ENCODE results near the gene CYTL1.

- no peak for TF ChIP-seq CTCF (IDR thresholded peaks at IDR 0.05; ENCODE audit: insufficient read depth, low read length)
- no peak for TF ChIP-seq POLR2AphosphoS5 (IDR thresholded peaks at IDR 0.05; ENCODE audit: low read depth)
- no peak for TF ChIP-seq GABPA (IDR thresholded peaks at IDR 0.05; ENCODE audit: low read depth)
Observed at GRCh38 chr4:5045097-5045496, 25.8 kb upstream of the CYTL1 start.

Data from HL-60 (cell line).